IPS-18a (cell line): ENCODE measurements around the gene SPATS2L.

ENCODE experiments used
- H3K27ac ChIP-seq: one replicate; pipeline ENCODE4 v1.5.1; 2013; ENCODE audit warnings: low read length
- H3K27me3 ChIP-seq: one replicate; pipeline ENCODE4 v1.6.1; 2013; ENCODE audit warnings: mild to moderate bottlenecking, low read length; ENCODE audit not compliant: control insufficient read depth, insufficient read depth
- H3K36me3 ChIP-seq: one replicate; pipeline ENCODE4 v1.6.1; 2013; ENCODE audit warnings: low read depth, low read length; ENCODE audit not compliant: control insufficient read depth
- H3K4me1 ChIP-seq: one replicate; pipeline ENCODE4 v1.6.1; 2013; ENCODE audit warnings: low read depth, low read length; ENCODE audit not compliant: control insufficient read depth
- H3K4me3 ChIP-seq: one replicate; pipeline ENCODE4 v1.5.1; 2013; ENCODE audit warnings: low read length
- H3K9ac ChIP-seq: one replicate; pipeline ENCODE4 v1.6.1; 2013; ENCODE audit warnings: mild to moderate bottlenecking, low read length, moderate library complexity
- H3K9me3 ChIP-seq: one replicate; pipeline ENCODE4 v1.6.1; 2013; ENCODE audit warnings: low read depth, low read length; ENCODE audit not compliant: control insufficient read depth

Gene SPATS2L

GRCh38 chr2:200515155-200515554 lies 208.7 kb downstream of the SPATS2L start:
- H3K4me3 ChIP-seq, result no peak overlapping the region
- H3K27ac ChIP-seq, result no peak overlapping the region
- H3K4me1 ChIP-seq, result no peaks in the 10 kb centered on the region
- no peaks in the 10 kb centered on the region for H3K36me3 ChIP-seq
- no peaks in the 10 kb centered on the region for H3K9me3 ChIP-seq
- H3K27me3 ChIP-seq, result no peaks in the 10 kb centered on the region
- H3K9ac ChIP-seq, result no peak overlapping the region

DNA sequence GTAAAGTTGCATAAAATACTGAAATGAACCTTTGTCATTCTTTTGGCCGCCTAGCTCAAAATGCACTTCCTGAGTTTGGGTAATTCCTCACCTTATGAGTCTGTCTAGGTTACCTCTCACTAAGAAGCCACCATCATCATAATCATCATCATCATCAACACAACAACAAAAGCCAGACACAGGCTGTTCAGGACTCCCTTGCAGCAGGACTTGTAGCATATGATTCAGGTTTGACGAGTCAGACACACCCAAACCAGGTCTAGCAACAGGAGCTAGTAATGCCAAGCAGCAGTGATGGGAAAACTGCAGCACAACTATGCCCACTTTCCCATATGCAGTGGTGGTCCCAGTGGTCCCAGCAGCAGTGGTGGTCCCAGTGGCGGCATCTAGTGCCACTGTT lies 216.7 kb downstream of the SPATS2L start:
- Histone ChIP-seq H3K9ac (no peak overlapping the region), H3K36me3 (no peaks in the 10 kb centered on the region)

DNA sequence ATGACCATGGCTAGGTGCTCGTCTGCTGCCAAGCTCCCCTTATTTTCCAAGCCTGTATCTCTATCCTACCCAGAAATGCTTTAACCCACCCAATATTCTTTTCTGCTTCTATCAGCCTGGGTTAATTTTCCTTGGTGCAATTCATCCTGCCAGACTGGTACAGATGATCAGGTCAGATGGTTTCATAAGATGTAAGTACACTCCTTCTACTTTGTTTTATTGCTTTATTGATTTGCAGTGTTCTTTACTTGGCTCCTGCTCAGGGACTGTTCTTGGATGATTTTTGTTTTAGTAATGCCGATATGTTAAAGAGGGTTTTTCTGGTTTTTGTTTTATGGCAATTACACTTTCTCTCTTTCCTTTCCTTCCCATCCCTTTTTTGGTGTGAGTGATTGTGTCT lies 217.1 kb downstream of the SPATS2L start:
- H3K9me3 ChIP-seq, result no peaks in the 10 kb centered on the region
- H3K4me1 ChIP-seq, result peaks cover 8% of the 10 kb centered on the region
- peaks cover 32% of the 10 kb centered on the region for H3K27me3 ChIP-seq
- no peak overlapping the region for H3K9ac ChIP-seq
- H3K27ac ChIP-seq, result no peak overlapping the region
- H3K36me3 ChIP-seq, result no peaks in the 10 kb centered on the region
- no peak overlapping the region for H3K4me3 ChIP-seq

More for the DNA sequence above, 216.7 kb downstream of the SPATS2L start:
- H3K9me3 ChIP-seq, result no peaks in the 10 kb centered on the region
- no peak overlapping the region for H3K27ac ChIP-seq
- H3K27me3 ChIP-seq, result peaks cover 32% of the 10 kb centered on the region
- H3K4me1 ChIP-seq, result peaks cover 8% of the 10 kb centered on the region
- no peak overlapping the region for H3K4me3 ChIP-seq

DNA sequence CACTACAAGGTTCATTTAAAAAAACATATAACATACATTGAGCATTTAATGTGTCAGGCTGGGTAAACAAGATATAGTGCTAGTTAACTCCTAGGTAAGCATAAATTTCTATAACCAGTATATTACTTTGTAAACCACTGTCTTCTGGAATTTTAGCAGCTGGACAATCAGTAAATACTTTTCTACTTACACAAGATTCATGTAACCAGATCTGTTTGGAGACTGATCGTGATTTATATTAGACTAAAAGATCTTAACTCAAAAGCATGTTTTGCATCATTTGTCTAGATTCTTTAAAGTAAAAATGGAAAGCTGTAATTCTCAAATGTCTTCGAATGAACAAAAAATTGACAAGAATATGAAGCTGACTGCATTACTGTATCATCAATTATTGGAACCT lies 218.6 kb downstream of the SPATS2L start:
- H3K9me3 ChIP-seq, result no peaks in the 10 kb centered on the region
- no peaks in the 10 kb centered on the region for H3K36me3 ChIP-seq
- H3K4me1 ChIP-seq, result peaks cover 8% of the 10 kb centered on the region
- no peak overlapping the region for H3K9ac ChIP-seq
- peaks cover 32% of the 10 kb centered on the region for H3K27me3 ChIP-seq
- peak overlapping the region; percentile 97 for H3K4me3 ChIP-seq
- no peak overlapping the region for H3K27ac ChIP-seq

DNA sequence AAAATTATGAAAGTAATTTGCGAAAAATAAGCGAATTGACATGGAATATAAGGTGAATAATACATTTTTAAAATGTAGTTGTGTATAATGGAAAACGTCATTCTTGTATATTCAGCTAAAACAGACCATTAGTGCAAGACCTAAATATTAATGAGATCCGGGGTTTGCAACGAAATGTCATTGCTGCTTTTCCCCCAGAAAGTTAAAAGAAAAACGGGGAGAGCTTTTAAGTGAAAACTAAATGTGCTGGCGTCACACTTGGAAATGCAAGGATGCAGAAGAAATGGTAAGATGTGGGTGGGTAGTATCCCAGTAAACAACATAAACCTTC lies 219.0 kb downstream of the SPATS2L start:
- Histone ChIP-seq H3K27ac (no peak overlapping the region), H3K4me3 (peak overlapping the region; percentile 97), H3K36me3 (no peaks in the 10 kb centered on the region), H3K9ac (no peak overlapping the region), H3K9me3 (no peaks in the 10 kb centered on the region), H3K4me1 (peaks cover 8% of the 10 kb centered on the region), H3K27me3 (peaks cover 31% of the 10 kb centered on the region)

DNA sequence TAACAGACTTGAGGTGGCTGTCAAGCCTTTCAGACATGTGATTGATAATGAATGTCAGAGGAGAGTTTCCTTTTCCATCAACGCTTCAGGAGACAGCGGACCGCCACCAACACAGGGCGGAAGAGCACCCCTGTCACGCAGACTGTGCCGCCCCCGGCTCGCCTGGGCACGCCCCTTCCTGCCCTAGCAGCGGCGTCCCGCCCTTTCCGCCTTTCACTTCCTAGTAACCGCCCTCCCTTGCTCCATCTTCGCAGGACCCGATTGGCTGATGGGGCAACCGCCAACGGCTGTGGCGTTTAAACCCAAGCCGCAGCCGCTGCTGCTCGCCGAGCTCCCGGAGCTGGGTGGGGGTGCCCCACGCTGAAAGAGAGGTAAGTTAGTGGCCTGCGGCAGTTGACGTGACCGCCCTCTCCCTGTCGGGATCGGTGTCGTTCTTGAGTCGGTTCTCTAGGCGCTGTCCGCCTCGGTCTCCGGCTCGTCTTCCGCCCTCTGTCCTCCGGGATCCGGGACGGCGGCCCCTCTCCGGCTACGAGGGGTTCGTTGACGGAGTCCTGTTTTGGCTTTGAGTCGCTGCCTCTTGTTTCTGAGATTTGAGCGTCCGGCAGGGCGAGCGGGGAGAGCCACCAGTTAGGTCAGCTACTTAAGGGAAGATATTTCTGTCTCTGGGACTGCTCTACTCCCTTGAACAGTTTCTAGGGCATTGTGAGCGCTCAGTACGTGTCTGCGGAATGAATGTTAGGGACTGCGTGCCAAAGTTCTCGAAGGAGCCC lies 219.6 kb downstream of the SPATS2L start, which contains the start of gene SGO2:
TSS of gene SGO2 (plus strand) at position 326 of the 770 bp plus-strand sequence. CDS start 6,769 bp downstream, outside the sequence.
- Histone ChIP-seq H3K9ac (peak within 1 kb of the TSS; percentile 78), H3K9me3 (no peaks in the 10 kb centered on the region), H3K4me1 (peaks cover 8% of the 10 kb centered on the region), H3K27ac (no peak within 1 kb of the TSS), H3K27me3 (peaks cover 26% of the 10 kb centered on the region), H3K4me3 (peak within 1 kb of the TSS; percentile 97), H3K36me3 (no peaks in the 10 kb centered on the region)

- Histone ChIP-seq H3K4me1 (peaks cover 8% of the 10 kb centered on the region), H3K36me3 (peaks cover 3% of the 10 kb centered on the region), H3K27me3 (peaks cover 10% of the 10 kb centered on the region), H3K9ac (no peak overlapping the region), H3K27ac (no peak overlapping the region), H3K4me3 (no peak overlapping the region), H3K9me3 (no peaks in the 10 kb centered on the region)
Observed at GRCh38 chr2:200528228-200528627, 221.7 kb downstream of the SPATS2L start.
